ENCODE measurements around the gene PDCD11. TPM values are rescaled to one million over a fixed set of nuclear protein-coding genes. Genes with fewer than 3 reads are reported as not detected.

PDCD11 gene
- total RNA-seq, 1 donor from 2014 or later, result 72.8 TPM

DNA sequence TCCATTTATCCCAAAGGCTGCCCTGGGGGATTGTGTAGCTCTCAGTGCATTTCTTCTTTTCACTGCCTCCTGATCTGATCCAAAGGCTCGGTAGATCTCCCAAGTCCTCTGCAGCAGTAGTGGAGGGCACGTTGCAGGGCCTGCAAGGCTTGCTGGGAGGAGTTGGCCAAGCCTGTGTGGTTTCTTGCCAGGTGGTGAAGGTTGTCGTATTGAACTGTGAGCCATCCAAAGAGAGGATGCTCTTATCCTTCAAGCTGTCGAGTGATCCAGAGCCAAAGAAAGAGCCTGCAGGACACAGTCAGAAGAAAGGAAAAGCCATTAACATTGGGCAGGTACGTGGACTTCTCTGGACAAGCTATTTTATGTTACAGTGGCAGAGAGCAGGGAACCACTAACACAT lies 21.2 kb downstream of the PDCD11 start:
- Histone ChIP-seq H3K27ac (ENCODE audit: low read depth, low read length) (no peak overlapping the region), H3K36me3 (ENCODE audit: insufficient read depth, low read length) (peaks cover 79% of the 10 kb centered on the region), H2AFZ (ENCODE audit: low read depth, low read length) (no peak overlapping the region), H3K4me2 (ENCODE audit: low read length) (no peak overlapping the region), H3K4me1 (ENCODE audit: insufficient read depth, low read length) (no peaks in the 10 kb centered on the region), H3K4me3 (ENCODE audit: insufficient read depth, low read depth, low read length) (no peak overlapping the region), H3K27me3 (ENCODE audit: insufficient read depth, low read length) (no peaks in the 10 kb centered on the region), H3K9ac (ENCODE audit: low read length) (no peak overlapping the region), H3K79me2 (ENCODE audit: insufficient read depth, low read length) (no peaks in the 10 kb centered on the region), H3K9me3 (ENCODE audit: insufficient read depth, low read depth, low read length) (no peaks in the 10 kb centered on the region), H4K20me1 (ENCODE audit: insufficient read depth, low read length) (peaks cover 62% of the 10 kb centered on the region)
- no peak overlapping the region for H3K4me3 Mint-ChIP-seq (ENCODE audit: unreplicated experiment)
- H3K27me3 Mint-ChIP-seq (ENCODE audit: low read depth, unreplicated experiment), result no peaks in the 10 kb centered on the region
- H3K36me3 Mint-ChIP-seq (ENCODE audit: low read depth, unreplicated experiment), result peaks cover 25% of the 10 kb centered on the region
- no peaks in the 10 kb centered on the region for H3K9me3 Mint-ChIP-seq (ENCODE audit: unreplicated experiment)
- DNase-seq (ENCODE audit: low read depth) (no peak), FAIRE-seq (no peak)
- H3K27ac Mint-ChIP-seq (ENCODE audit: unreplicated experiment), result no peak overlapping the region
- TF ChIP-seq EZH2 (IDR thresholded peaks at IDR 0.05; ENCODE audit: insufficient read depth, low read length) (no peak), CTCF (IDR thresholded peaks at IDR 0.05; ENCODE audit: insufficient read depth, low read depth, low read length) (no peak)
- no peaks in the 10 kb centered on the region for H3K4me1 Mint-ChIP-seq (ENCODE audit: low read depth, unreplicated experiment)

- H3K4me3 ChIP-seq (ENCODE audit: insufficient read depth, low read depth, low read length), result no peak overlapping the region
Measured at GRCh38 chr10:103419101-103419500, 22.7 kb downstream of the PDCD11 start.

More at GRCh38 chr10:103419101-103419500, 22.7 kb downstream of the PDCD11 start:
- Histone ChIP-seq H2AFZ (ENCODE audit: low read depth, low read length) (no peak overlapping the region), H3K27me3 (ENCODE audit: insufficient read depth, low read length) (no peaks in the 10 kb centered on the region), H3K4me2 (ENCODE audit: low read length) (no peak overlapping the region), H3K79me2 (ENCODE audit: insufficient read depth, low read length) (peaks cover 5% of the 10 kb centered on the region), H4K20me1 (ENCODE audit: insufficient read depth, low read length) (peaks cover 65% of the 10 kb centered on the region), H3K27ac (ENCODE audit: low read depth, low read length) (no peak overlapping the region), H3K9me3 (ENCODE audit: insufficient read depth, low read depth, low read length) (no peaks in the 10 kb centered on the region), H3K9ac (ENCODE audit: low read length) (no peak overlapping the region), H3K4me1 (ENCODE audit: insufficient read depth, low read length) (no peaks in the 10 kb centered on the region), H3K36me3 (ENCODE audit: insufficient read depth, low read length) (peaks cover 79% of the 10 kb centered on the region)
- FAIRE-seq (no peak), DNase-seq (ENCODE audit: low read depth) (no peak)
- peaks cover 29% of the 10 kb centered on the region for H3K36me3 Mint-ChIP-seq (ENCODE audit: low read depth, unreplicated experiment)
- H3K4me3 Mint-ChIP-seq (ENCODE audit: unreplicated experiment), result no peak overlapping the region
- H3K27me3 Mint-ChIP-seq (ENCODE audit: low read depth, unreplicated experiment), result no peaks in the 10 kb centered on the region
- no peak for TF ChIP-seq CTCF (IDR thresholded peaks at IDR 0.05; ENCODE audit: insufficient read depth, low read depth, low read length)
- no peak for TF ChIP-seq EZH2 (IDR thresholded peaks at IDR 0.05; ENCODE audit: insufficient read depth, low read length)
- no peak overlapping the region for H3K27ac Mint-ChIP-seq (ENCODE audit: unreplicated experiment)
- no peaks in the 10 kb centered on the region for H3K4me1 Mint-ChIP-seq (ENCODE audit: low read depth, unreplicated experiment)
- no peaks in the 10 kb centered on the region for H3K9me3 Mint-ChIP-seq (ENCODE audit: unreplicated experiment)

All from astrocyte (in vitro differentiated cells and primary cell).